Skeletal muscle satellite cell (primary cell): Measurements from ENCODE around the gene PQBP1. TPM values are rescaled to one million over a fixed set of nuclear protein-coding genes. Genes with fewer than 3 reads are reported as not detected.
"Not testable (repeated sequence)": the region's sequence is repeated elsewhere in the genome, so short reads cannot be mapped to it uniquely, and the experiment has no call there.

Experiments
- H3K27me3 ChIP-seq: 2 replicates; pipeline ENCODE4 v1.7.0; 2013; ENCODE audit warnings: low read length; ENCODE audit not compliant: control insufficient read depth, insufficient read depth
- H3K36me3 ChIP-seq: 2 replicates; pipeline ENCODE4 v1.7.0; 2013; ENCODE audit warnings: mild to moderate bottlenecking, control low read depth, low read length; ENCODE audit not compliant: insufficient read depth
- H3K4me1 ChIP-seq: 2 replicates; pipeline ENCODE4 v1.7.0; 2013; ENCODE audit warnings: low read length; ENCODE audit not compliant: control insufficient read depth, insufficient read depth
- H3K4me2 ChIP-seq: 2 replicates; pipeline ENCODE4 v1.7.0; 2013; ENCODE audit warnings: mild to moderate bottlenecking, low read length
- H3K4me3 ChIP-seq: 2 replicates; pipeline ENCODE4 v1.7.0; 2013; ENCODE audit warnings: low read length
- H3K9ac ChIP-seq: 2 replicates; pipeline ENCODE4 v1.7.0; 2013; ENCODE audit warnings: mild to moderate bottlenecking, low read depth, low read length, moderate library complexity
- H3K9me3 ChIP-seq: replicated peaks from 2 replicates; pipeline ENCODE4 v1.7.0; 2013; ENCODE audit warnings: mild to moderate bottlenecking, control low read depth, low read length
- total RNA-seq: library from RNA; depleted of rRNA; stranded (reverse); fragments of >200 nt; gene quantifications from 2 replicates; pipeline ENCODE4 v1.2.3, GENCODE V29; 2012; rRNA removed

Gene PQBP1, protein sequence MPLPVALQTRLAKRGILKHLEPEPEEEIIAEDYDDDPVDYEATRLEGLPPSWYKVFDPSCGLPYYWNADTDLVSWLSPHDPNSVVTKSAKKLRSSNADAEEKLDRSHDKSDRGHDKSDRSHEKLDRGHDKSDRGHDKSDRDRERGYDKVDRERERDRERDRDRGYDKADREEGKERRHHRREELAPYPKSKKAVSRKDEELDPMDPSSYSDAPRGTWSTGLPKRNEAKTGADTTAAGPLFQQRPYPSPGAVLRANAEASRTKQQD
- 43.2 and 43.6 TPM in 2 replicates for total RNA-seq

- Histone ChIP-seq H3K4me3 (peak within 1 kb of the TSS; percentile 81), H3K36me3 (peaks cover 14% of the 10 kb centered on the region), H3K9ac (peak within 1 kb of the TSS; percentile 91), H3K4me1 (peaks cover 6% of the 10 kb centered on the region), H3K9me3 (no peaks in the 10 kb centered on the region), H3K4me2 (peak within 1 kb of the TSS; percentile 75), H3K27me3 (no peaks in the 10 kb centered on the region)
Measured at GRCh38 chrX:48897625-48898306, at the start of gene PQBP1, which contains the start of gene TIMM17B. PQBP1 (plus strand) TSS chrX:48897930; CDS start chrX:48898510, 580 bp downstream. TIMM17B (minus strand) TSS chrX:48897768; CDS start chrX:48897749, 19 bp downstream.

DNA sequence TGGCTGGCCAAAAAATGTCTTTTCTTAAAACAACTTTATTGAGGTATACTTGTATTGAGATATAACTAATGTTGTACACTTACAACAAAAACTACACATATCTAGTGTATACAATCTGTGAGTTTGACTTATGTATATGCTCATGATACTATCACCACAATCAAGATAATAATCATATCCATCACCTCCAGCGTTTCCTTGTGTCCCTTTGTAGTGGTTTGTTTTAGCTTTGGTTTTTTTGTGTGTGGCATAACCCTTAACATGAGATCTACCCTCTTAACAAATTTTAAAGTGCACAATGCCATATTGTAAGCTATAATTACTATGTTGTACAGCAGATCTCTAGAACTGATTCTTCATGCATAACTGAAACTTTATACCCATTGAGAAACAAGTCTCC is 48.9 kb upstream of the PQBP1 start:
- no peak overlapping the region for H3K4me3 ChIP-seq
- H3K4me2 ChIP-seq = no peak overlapping the region
- no peak overlapping the region for H3K9ac ChIP-seq
- H3K9me3 ChIP-seq = no peaks in the 10 kb centered on the region
- H3K4me1 ChIP-seq = no peaks in the 10 kb centered on the region
- peaks cover 2% of the 10 kb centered on the region for H3K27me3 ChIP-seq
- no peaks in the 10 kb centered on the region for H3K36me3 ChIP-seq

GRCh38 chrX:48852857-48853256 is 44.9 kb upstream of the PQBP1 start:
- H3K4me3 ChIP-seq = no peak overlapping the region
- no peaks in the 10 kb centered on the region for H3K36me3 ChIP-seq
- H3K9me3 ChIP-seq = no peaks in the 10 kb centered on the region
- peaks cover 4% of the 10 kb centered on the region for H3K27me3 ChIP-seq
- H3K4me2 ChIP-seq = no peak overlapping the region
- no peaks in the 10 kb centered on the region for H3K4me1 ChIP-seq
- no peak overlapping the region for H3K9ac ChIP-seq

- not testable (repeated sequence) for H3K27me3 ChIP-seq, H3K9ac ChIP-seq, H3K36me3 ChIP-seq, H3K4me1 ChIP-seq, H3K4me2 ChIP-seq, H3K9me3 ChIP-seq, H3K4me3 ChIP-seq
Measured at GRCh38 chrX:48853494-48853893, 44.2 kb upstream of the PQBP1 start.

DNA sequence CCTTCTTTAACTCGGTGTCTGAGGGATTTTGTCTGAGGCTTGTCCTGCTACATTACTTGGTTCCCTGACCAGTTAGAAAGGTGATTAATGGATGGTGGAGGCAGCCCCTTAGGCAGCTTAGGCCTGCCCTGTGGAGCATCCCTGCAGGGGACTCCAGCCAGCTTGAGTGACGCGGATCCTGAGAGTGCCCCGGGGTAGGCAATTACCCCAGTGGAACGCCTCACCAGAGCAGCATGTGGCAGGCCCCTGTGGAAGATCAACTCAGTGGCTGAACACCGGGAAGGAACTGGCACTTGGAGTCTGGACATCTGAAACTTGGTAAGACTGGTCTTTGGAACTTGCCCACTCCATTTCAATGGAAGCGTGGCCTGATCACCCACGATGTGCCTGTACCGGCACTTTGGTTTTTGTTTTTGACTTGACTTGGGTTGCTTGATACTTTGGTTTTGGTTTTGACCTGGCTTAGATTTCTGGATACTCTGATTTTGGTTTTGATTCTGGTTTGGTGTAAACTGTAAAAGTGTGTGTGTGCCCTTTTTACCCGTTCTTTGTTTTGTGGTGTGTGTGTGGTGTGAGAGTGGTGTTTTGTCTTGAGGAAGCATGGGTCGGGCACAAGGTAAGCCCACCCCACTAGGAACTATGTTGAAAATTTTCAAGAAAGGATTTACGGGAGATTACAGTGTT is 43.5 kb upstream of the PQBP1 start:
- H3K27me3 ChIP-seq, H3K9ac ChIP-seq, H3K9me3 ChIP-seq, H3K4me2 ChIP-seq, H3K4me1 ChIP-seq, H3K4me3 ChIP-seq, H3K36me3 ChIP-seq: not testable (repeated sequence)

DNA sequence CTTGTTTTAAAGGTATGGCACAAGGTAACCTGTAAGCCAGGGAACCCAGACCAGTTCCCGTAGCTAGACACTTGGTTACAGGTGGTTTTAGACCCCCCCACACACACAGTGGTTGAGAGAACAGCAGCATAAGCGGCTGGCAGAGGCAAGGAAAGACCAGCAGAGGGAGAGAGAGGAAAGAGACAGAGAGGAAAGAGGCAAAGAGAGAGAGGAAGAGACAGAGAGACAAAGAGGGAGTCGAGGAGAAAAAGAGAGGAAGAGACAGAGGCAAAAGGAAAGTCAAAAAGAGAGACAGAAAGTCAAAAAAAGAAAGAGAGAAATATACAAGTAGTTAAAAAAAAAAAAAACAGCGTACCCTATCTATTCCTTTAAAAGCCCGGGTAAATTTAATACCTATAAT is 42.8 kb upstream of the PQBP1 start:
- H3K4me3 ChIP-seq = no peak overlapping the region
- no peaks in the 10 kb centered on the region for H3K4me1 ChIP-seq
- H3K4me2 ChIP-seq = no peak overlapping the region
- no peaks in the 10 kb centered on the region for H3K36me3 ChIP-seq
- peaks cover 2% of the 10 kb centered on the region for H3K27me3 ChIP-seq
- H3K9me3 ChIP-seq = no peaks in the 10 kb centered on the region
- no peak overlapping the region for H3K9ac ChIP-seq

GRCh38 chrX:48864210-48864609 is 33.5 kb upstream of the PQBP1 start:
- Histone ChIP-seq H3K9me3 (no peaks in the 10 kb centered on the region), H3K36me3 (no peaks in the 10 kb centered on the region), H3K27me3 (no peaks in the 10 kb centered on the region), H3K4me1 (peaks cover 5% of the 10 kb centered on the region), H3K4me2 (no peak overlapping the region), H3K9ac (no peak overlapping the region), H3K4me3 (no peak overlapping the region)

DNA sequence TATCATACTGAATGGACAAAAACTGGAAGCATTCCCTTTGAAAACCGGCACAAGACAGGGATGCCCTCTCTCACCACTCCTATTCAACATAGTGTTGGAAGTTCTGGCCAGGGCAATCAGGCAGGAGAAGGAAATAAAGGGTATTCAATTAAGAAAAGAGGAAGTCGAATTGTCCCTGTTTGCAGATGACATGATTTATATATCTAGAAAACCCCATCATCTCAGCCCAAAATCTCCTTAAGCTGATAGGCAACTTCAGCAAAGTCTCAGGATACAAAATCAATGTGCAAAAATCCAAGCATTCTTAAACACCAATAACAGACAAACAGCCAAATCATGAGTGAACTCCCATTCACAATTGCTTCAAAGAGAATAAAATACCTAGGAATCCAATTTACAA is 25.7 kb upstream of the PQBP1 start:
- H3K4me1 ChIP-seq, H3K4me3 ChIP-seq, H3K9me3 ChIP-seq, H3K27me3 ChIP-seq, H3K9ac ChIP-seq, H3K4me2 ChIP-seq, H3K36me3 ChIP-seq: not testable (repeated sequence)

DNA sequence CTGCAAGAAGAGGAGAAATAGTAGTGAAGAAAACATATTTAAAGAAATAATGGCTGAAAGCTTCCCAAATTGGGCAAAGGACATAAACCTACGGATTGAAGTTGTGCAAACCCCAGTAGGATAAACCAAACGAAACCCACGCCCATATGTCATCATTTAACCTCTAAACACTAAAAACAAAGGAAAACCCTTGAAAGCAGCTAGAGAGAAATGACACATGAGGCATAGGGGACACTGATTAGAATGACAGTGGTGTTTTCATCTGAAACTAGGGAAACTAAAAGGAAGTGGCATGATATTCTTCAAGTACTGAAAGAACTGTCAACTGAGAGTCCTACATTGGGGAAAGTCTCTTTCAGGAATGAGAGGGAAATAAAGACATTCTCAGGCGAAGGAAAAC is 20.8 kb upstream of the PQBP1 start:
- H3K9me3 ChIP-seq, H3K36me3 ChIP-seq, H3K9ac ChIP-seq, H3K4me2 ChIP-seq, H3K4me1 ChIP-seq, H3K4me3 ChIP-seq, H3K27me3 ChIP-seq: not testable (repeated sequence)

GRCh38 chrX:48883729-48884128 is 14.0 kb upstream of the PQBP1 start:
- Histone ChIP-seq H3K36me3 (no peaks in the 10 kb centered on the region), H3K27me3 (no peaks in the 10 kb centered on the region), H3K4me1 (no peaks in the 10 kb centered on the region), H3K4me3 (no peak overlapping the region), H3K4me2 (no peak overlapping the region), H3K9me3 (no peaks in the 10 kb centered on the region), H3K9ac (no peak overlapping the region)

- not testable (repeated sequence) for H3K4me3 ChIP-seq, H3K9me3 ChIP-seq, H3K36me3 ChIP-seq, H3K9ac ChIP-seq, H3K4me1 ChIP-seq, H3K4me2 ChIP-seq, H3K27me3 ChIP-seq
Measured at GRCh38 chrX:48886586-48886985, 11.1 kb upstream of the PQBP1 start.
